Activated CD4-positive, alpha-beta memory T cell treated with anti-CD3 and anti-CD28 coated beads for 36 hours (primary cell): Measurements from ENCODE around the gene AMH. TPM values are rescaled to one million over a fixed set of nuclear protein-coding genes. Genes with fewer than 3 reads are reported as not detected.

ENCODE experiments used
- CTCF ChIA-PET: fragments of 350-600 bp; sonication (Branson Sonifier 250); formaldehyde crosslinking; loops from one replicate; lab custom pipeline; 2021; ENCODE audit warnings: antibody characterized with exemption, inconsistent platforms; lab: Charles Lee
- POLR2A ChIA-PET: fragments of 350-600 bp; sonication (Branson Sonifier 250); formaldehyde crosslinking; loops from one replicate; lab custom pipeline; 2021; ENCODE audit warnings: antibody characterized with exemption; lab: Charles Lee
- DNase-seq: peaks from one replicate; pipeline ENCODE4 v3.0.0-alpha.2; 2020
- H3K27ac Mint-ChIP-seq: one replicate; pipeline ENCODE4 v1.8.0; 2021; ENCODE audit warnings: mixed read lengths
- H3K27me3 Mint-ChIP-seq: one replicate; pipeline ENCODE4 v1.8.0; 2021; ENCODE audit warnings: mixed read lengths
- H3K36me3 Mint-ChIP-seq: one replicate; pipeline ENCODE4 v1.8.0; 2021; ENCODE audit warnings: mixed read lengths
- H3K4me1 Mint-ChIP-seq: one replicate; pipeline ENCODE4 v1.8.0; 2021; ENCODE audit warnings: low read depth, mixed read lengths
- H3K4me3 Mint-ChIP-seq: one replicate; pipeline ENCODE4 v1.8.0; 2021; ENCODE audit warnings: mild to moderate bottlenecking, mixed read lengths
- H3K9me3 Mint-ChIP-seq: one replicate; pipeline ENCODE4 v1.8.0; 2021; ENCODE audit warnings: mixed read lengths
- intact Hi-C: fragments of 100-400 bp; cut with micrococcal nuclease; formaldehyde crosslinking; loops from one replicate; pipeline ENCODE4 v1.15.1; 2023
- total RNA-seq, 2 experiments: library from RNA; stranded (reverse); gene quantifications; one replicate each; pipeline ENCODE4 v1.2.3, GENCODE V29; 2021

AMH gene
- total RNA-seq, 2 experiments from 2014 or later: 2.8 to 3.4 TPM

DNA sequence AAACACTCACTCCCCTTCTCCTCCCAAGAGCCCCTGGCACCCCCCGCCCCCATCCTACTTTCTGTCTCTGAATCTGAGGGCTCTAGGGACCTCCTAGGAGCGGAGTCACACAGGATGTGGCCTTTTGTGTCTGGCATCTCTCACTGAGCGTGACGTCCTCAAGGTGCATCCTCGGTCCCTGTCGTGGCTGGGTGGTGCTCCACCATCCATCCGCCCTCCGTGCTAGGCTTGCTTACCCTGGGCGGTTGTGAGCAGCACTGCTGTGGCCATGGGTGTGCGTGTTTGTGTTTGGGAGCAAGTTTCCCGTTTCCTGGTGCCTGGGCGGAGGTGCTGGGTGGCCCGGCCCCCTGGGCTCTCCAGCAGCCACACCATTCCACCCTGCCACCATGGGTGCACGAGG lies 25.2 kb upstream of the AMH start:
- H3K4me1 Mint-ChIP-seq: no peaks in the 10 kb centered on the region
- ChIA-PET POLR2A (no interaction called here), CTCF (no interaction called here)
- no peaks in the 10 kb centered on the region for H3K27me3 Mint-ChIP-seq
- DNase-seq: no peak
- no peak overlapping the region for H3K4me3 Mint-ChIP-seq
- H3K27ac Mint-ChIP-seq: no peak overlapping the region
- H3K9me3 Mint-ChIP-seq: no peaks in the 10 kb centered on the region
- intact Hi-C loops: no loop called here
- H3K36me3 Mint-ChIP-seq: peaks cover 31% of the 10 kb centered on the region

DNA sequence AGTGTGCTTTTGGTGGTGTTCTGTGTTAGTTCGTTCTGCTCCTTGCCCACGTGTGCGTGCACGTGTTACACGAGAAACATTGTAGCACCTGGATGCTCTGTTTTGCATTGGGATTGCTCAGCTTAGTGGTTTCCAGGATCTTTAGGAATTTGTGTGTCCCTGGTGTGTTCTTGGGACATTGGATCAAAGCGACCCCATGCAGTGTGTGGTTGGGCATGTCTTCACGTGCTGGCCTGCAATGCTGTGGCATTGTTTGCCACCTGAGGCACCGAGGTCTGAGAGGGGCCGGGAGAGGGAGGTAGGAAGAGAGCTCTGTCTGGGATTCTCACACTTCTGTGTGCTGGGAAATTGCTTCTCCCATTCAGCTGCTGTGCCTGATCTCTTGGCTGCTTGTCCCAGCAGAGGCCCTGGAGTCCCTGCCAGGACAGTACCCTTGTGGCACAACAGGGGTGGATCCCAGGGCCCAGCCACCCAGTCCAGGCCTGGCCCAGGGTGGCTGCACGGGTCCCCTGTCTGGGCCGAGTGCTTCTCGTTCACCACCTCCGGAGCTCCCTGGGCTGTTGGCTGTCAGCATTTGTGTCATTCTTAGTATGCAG lies 24.3 kb upstream of the AMH start:
- intact Hi-C loops: no loop called here
- CTCF ChIA-PET: interaction anchor here (1.8 kb wide), 1 partner anchor 69 kb away, joined by 4 read pairs; no protein-coding TSS in a partner anchor
- no peak for DNase-seq
- H3K36me3 Mint-ChIP-seq: peaks cover 33% of the 10 kb centered on the region
- H3K4me1 Mint-ChIP-seq: no peaks in the 10 kb centered on the region
- no peaks in the 10 kb centered on the region for H3K27me3 Mint-ChIP-seq
- no peaks in the 10 kb centered on the region for H3K9me3 Mint-ChIP-seq
- no peak overlapping the region for H3K4me3 Mint-ChIP-seq
- H3K27ac Mint-ChIP-seq: no peak overlapping the region
- POLR2A ChIA-PET: no interaction called here

DNA sequence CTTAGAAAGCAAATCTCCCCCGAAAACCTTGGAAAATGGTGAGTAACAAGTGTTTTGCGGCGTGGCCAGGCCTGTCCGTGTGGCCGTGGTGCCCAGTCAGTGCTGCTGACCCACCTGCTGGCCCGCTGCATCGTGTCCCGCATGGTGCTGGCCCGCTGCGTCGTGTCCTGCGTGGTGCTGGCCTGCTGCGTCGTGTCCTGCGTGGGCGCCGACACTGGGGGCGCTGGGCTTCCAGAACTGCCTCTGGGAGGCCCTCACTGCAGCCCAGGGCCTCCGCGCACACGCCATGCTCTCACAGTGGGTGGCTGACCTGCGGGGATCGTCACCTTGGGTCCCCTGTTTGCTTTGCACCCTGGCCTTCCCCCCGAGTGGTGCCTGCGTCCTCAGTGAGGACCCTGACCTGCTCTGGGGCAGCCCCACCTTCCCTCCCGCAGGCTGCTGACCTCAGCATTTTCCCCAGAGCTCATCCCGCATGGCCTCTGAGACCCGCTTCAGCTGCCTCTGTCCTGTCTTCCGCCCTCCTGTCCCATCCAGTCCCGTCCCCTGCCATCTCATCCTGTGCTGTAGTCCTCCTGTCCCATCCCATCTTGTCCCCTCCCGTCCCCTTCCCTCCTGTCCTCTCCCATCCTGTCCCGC lies 23.6 kb upstream of the AMH start:
- no peaks in the 10 kb centered on the region for H3K4me1 Mint-ChIP-seq
- no peaks in the 10 kb centered on the region for H3K9me3 Mint-ChIP-seq
- ChIA-PET POLR2A (no interaction called here), CTCF (interaction anchor here (1.8 kb wide), 1 partner anchor 70 kb away, joined by 4 read pairs; no protein-coding TSS in a partner anchor)
- intact Hi-C loops: no loop called here
- H3K27ac Mint-ChIP-seq: no peak overlapping the region
- no peak for DNase-seq
- no peaks in the 10 kb centered on the region for H3K27me3 Mint-ChIP-seq
- peaks cover 36% of the 10 kb centered on the region for H3K36me3 Mint-ChIP-seq
- H3K4me3 Mint-ChIP-seq: no peak overlapping the region

DNA sequence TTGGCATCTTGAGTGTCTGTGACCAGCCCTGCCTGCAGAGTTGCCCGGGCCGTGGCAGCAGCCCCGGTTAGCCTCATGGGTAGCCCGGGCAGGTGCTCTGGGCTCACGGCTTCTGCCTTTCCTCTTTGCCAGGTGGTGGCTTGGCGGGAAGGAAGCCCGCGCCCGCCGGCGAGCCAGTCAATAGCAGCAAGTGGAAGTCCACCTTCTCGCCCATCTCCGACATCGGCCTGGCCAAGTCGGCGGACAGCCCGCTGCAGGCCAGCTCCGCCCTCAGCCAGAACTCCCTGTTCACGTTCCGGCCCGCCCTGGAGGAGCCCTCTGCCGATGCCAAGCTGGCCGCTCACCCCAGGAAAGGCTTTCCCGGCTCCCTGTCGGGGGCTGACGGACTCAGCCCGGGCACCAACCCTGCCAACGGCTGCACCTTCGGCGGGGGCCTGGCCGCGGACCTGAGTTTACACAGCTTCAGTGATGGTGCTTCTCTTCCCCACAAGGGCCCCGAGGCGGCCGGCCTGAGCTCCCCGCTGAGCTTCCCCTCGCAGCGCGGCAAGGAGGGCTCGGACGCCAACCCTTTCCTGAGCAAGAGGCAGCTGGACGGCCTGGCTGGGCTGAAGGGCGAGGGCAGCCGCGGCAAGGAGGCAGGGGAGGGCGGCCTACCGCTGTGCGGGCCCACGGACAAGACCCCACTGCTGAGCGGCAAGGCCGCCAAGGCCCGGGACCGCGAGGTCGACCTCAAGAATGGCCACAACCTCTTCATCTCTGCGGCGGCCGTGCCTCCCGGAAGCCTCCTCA lies 22.9 kb upstream of the AMH start:
- ChIA-PET POLR2A (interaction anchor here (0.9 kb wide), 1 partner anchor 10 kb away, joined by 3 read pairs; the partner anchor contains the start of gene PLEKHJ1), CTCF (interaction anchor here (1.8 kb wide), 1 partner anchor 70 kb away, joined by 4 read pairs; no protein-coding TSS in a partner anchor)
- no peak overlapping the region for H3K27ac Mint-ChIP-seq
- no peak overlapping the region for H3K4me3 Mint-ChIP-seq
- intact Hi-C loops: no loop called here
- no peak for DNase-seq
- H3K9me3 Mint-ChIP-seq: no peaks in the 10 kb centered on the region
- no peaks in the 10 kb centered on the region for H3K27me3 Mint-ChIP-seq
- H3K4me1 Mint-ChIP-seq: no peaks in the 10 kb centered on the region
- H3K36me3 Mint-ChIP-seq: peaks cover 33% of the 10 kb centered on the region

DNA sequence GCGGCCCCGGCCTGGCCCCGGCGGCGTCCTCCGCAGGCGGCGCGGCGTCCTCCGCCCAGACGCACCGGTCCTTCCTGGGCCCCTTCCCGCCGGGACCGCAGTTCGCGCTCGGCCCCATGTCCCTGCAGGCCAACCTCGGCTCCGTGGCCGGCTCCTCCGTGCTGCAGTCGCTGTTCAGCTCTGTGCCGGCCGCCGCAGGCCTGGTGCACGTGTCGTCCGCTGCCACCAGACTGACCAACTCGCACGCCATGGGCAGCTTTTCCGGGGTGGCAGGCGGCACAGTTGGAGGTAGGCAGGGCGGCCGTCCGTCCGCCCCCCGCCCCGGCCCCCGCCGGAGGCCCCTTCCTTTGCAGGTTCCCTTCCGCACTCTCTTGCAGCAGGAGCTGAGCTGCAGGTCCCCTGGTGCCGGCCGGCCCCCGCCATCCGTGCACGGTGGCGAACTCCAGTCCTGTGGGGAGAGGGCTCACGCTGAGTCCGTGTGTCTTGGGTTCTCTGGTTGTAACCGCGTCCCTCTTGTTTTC lies 22.2 kb upstream of the AMH start:
- peaks cover 33% of the 10 kb centered on the region for H3K36me3 Mint-ChIP-seq
- H3K9me3 Mint-ChIP-seq: no peaks in the 10 kb centered on the region
- no peaks in the 10 kb centered on the region for H3K27me3 Mint-ChIP-seq
- H3K4me3 Mint-ChIP-seq: no peak overlapping the region
- intact Hi-C loops: no loop called here
- no peak overlapping the region for H3K27ac Mint-ChIP-seq
- CTCF ChIA-PET: no interaction called here
- POLR2A ChIA-PET: interaction anchor here (0.9 kb wide), 1 partner anchor 9 kb away, joined by 3 read pairs; the partner anchor contains the start of gene PLEKHJ1
- DNase-seq: no peak
- no peaks in the 10 kb centered on the region for H3K4me1 Mint-ChIP-seq

DNA sequence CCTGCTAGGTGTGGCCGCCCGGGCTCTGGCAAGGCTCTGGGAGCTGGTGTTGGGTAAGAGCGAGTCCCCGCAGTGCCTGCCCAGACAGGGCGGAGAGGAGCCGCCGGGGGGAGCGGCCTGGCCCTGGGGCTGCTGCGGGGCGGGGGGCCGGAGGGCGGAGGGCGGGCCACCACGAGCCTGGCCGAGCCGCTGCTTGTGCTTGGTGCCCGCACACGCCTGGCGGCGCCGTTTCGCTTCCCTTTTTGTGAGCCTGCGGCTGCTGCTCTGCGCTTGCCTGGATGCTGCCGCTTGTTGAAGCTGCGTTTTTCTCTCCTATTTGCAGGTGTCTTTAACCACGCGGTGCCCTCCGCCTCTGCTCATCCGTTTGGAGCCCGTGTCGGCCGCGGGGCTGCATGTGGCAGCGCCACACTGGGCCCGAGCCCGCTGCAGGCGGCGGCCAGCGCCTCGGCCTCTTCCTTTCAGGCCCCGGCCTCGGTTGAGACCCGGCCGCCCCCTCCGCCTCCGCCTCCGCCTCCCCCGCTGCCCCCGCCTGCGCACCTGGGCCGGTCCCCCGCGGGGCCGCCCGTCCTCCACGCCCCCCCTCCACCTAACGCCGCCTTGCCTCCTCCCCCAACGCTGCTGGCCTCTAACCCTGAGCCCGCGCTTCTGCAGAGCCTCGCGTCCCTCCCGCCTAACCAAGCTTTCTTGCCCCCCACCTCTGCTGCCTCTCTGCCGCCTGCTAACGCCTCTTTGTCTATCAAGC lies 21.5 kb upstream of the AMH start:
- no peak for DNase-seq
- no peak overlapping the region for H3K27ac Mint-ChIP-seq
- no peaks in the 10 kb centered on the region for H3K9me3 Mint-ChIP-seq
- intact Hi-C loops: no loop called here
- H3K36me3 Mint-ChIP-seq: peaks cover 33% of the 10 kb centered on the region
- no peak overlapping the region for H3K4me3 Mint-ChIP-seq
- ChIA-PET POLR2A (no interaction called here), CTCF (no interaction called here)
- peaks cover 4% of the 10 kb centered on the region for H3K4me1 Mint-ChIP-seq
- no peaks in the 10 kb centered on the region for H3K27me3 Mint-ChIP-seq

DNA sequence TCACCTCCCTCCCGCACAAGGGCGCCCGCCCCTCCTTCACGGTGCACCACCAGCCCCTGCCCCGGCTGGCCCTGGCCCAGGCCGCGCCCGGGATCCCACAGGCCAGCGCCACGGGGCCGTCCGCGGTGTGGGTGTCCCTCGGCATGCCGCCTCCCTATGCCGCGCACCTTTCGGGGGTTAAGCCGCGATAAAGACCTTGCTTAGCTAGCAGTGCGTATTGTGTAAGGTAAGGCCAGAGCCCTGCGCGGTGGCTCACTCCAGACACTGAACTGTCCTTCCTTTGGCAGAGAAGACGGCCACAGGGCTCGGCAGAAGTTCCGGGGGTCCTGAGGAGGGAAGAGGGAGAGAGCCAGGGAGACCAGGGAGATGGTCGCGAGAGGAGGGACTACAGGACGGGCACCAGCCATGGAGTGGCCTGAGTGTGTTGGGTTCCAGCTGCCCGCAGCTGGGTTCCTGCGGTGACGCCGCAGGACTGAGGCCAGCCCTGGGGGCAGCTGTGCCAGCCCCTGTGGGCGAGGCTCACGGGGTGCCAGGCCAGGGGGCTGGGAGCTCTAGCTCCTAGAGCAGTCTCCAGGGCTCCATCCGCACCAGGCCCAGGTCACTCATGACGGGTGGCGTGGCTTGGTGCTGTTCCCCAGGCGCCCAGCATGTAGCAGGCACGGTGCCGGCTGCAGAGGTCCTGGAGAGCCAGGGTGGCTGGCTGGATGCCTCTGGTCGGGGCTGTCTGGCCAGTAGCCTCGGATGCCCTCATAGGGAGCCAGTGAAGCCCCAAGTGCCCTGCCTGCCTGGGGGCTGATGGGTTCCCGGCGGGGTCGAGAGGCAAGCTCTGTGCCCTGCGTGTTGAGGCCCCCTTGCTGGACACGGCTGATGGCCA lies 20.7 kb upstream of the AMH start:
- Mint-ChIP-seq H3K4me1 (peaks cover 5% of the 10 kb centered on the region), H3K27me3 (no peaks in the 10 kb centered on the region), H3K36me3 (peaks cover 36% of the 10 kb centered on the region), H3K4me3 (no peak overlapping the region), H3K27ac (no peak overlapping the region), H3K9me3 (no peaks in the 10 kb centered on the region)
- POLR2A ChIA-PET: no interaction called here
- CTCF ChIA-PET: no interaction called here
- intact Hi-C loops: no loop called here
- no peak for DNase-seq

DNA sequence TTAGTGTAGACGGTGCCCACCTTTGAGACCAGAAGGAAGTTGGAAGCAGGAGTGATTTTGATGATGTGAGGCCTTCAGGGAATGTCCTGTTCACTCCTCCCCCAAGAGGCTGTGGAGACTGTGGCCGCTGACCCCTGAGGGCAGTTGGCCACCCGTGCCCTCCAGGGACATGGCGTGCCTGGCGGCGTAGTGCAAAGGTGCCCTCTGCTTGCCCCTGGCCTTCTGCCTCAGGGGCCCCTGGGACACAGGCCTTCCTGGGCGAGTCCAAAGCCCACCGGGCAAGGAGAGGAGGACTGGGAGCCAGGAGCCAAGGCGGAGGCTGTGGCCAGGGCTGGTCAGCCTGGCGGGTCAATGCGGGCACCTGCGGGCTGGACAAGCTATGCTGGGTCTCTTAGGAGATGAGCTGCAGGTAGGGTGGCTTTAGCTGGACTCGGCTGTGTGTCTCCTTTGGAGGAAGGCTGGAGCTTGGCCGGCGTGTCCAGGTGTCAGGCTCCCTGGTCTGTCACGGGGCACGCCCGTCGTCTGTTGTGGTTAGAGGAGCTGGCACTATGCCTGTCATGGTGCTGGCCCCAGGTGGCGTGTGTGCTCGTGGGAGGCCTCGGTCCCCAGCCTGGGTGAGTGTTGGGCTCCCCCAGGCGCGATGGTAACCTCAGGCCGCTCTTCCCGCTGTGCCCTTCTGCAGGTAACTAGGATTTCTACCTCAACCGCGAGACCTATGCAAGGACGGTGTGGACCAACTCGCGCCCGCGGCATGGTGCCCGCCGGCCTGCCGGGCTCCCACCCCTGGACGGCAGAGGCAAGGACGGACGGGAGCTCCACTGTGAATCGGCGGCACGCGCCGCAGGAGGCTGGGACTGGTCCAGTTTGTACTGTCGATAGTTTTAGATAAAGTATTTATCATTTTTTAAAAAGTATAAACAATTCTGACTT lies 19.8 kb upstream of the AMH start:
- POLR2A ChIA-PET: no interaction called here
- Mint-ChIP-seq H3K27me3 (no peaks in the 10 kb centered on the region), H3K4me1 (peaks cover 13% of the 10 kb centered on the region), H3K9me3 (no peaks in the 10 kb centered on the region), H3K36me3 (peaks cover 37% of the 10 kb centered on the region), H3K4me3 (no peak overlapping the region), H3K27ac (no peak overlapping the region)
- intact Hi-C loops: no loop called here
- DNase-seq: no peak
- CTCF ChIA-PET: interaction anchor here (1.7 kb wide), 1 partner anchor 14 kb away, joined by 6 read pairs; no protein-coding TSS in a partner anchor

DNA sequence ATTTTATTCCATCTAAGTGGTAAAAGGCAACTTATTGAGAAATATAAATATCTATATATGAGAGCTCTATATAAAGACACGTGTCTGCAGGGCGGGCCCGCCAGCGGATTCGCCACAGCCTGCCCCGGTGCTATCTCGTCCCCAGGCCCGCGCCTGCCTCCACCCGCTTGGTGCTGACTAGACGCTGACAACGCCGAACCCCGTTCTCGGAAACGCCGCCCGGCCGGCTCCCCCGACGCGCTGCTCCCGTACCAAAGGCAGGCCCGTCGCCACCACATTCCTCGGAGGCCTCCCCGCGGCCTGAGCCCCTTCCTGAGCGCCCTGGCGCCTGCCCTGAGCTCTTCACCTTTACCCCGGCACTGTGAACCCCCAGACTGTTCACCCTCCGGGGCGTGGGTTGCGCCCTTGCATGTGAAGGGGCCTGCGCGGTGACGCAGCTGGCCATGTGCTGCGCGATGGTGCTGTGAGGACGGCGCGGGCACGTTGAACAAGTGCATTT lies 19.0 kb upstream of the AMH start:
- H3K36me3 Mint-ChIP-seq: peaks cover 32% of the 10 kb centered on the region
- CTCF ChIA-PET: interaction anchor here (1.7 kb wide), 1 partner anchor 14 kb away, joined by 6 read pairs; no protein-coding TSS in a partner anchor
- DNase-seq: no peak
- H3K4me3 Mint-ChIP-seq: no peak overlapping the region
- no peaks in the 10 kb centered on the region for H3K27me3 Mint-ChIP-seq
- H3K9me3 Mint-ChIP-seq: no peaks in the 10 kb centered on the region
- POLR2A ChIA-PET: interaction anchor here (0.6 to 0.9 kb wide), 2 partner anchors 72 to 522 kb away, joined by 3 to 6 read pairs; no protein-coding TSS in a partner anchor
- intact Hi-C loops: no loop called here
- no peak overlapping the region for H3K27ac Mint-ChIP-seq
- H3K4me1 Mint-ChIP-seq: peaks cover 19% of the 10 kb centered on the region
